H9 (cell line): ENCODE measurements around the gene TRABD2B. TPM values are rescaled to one million over a fixed set of nuclear protein-coding genes. Genes with fewer than 3 reads are reported as not detected.
A peak's percentile ranks its signal among the peaks of the same experiment; 100 is the strongest.

ENCODE experiments used
- DNase-seq: peaks from one replicate; pipeline ENCODE4 v3.0.0-alpha.2; 2017
- H2AFZ ChIP-seq: one replicate; pipeline ENCODE4 v1.6.1; 2013; ENCODE audit warnings: mild to moderate bottlenecking, low read length, control low read depth, moderate library complexity
- H2AK5ac ChIP-seq: 2 replicates; pipeline ENCODE4 v1.6.1; 2013; ENCODE audit warnings: low read length, control low read depth, mixed read lengths; ENCODE audit not compliant: insufficient read length
- H2BK120ac ChIP-seq: one replicate; pipeline ENCODE4 v1.6.1; 2013; ENCODE audit warnings: low read depth, mild to moderate bottlenecking, low read length, control low read depth, inconsistent platforms; ENCODE audit not compliant: poor library complexity, severe bottlenecking
- H2BK12ac ChIP-seq: 2 replicates; pipeline ENCODE4 v1.6.1; 2013; ENCODE audit warnings: low read length, control low read depth, mixed read lengths, low read depth; ENCODE audit not compliant: insufficient read length
- H2BK15ac ChIP-seq: 2 replicates; pipeline ENCODE4 v1.6.1; 2013; ENCODE audit warnings: low read depth, low read length, control low read depth
- H2BK20ac ChIP-seq: one replicate; pipeline ENCODE4 v1.6.1; 2013; ENCODE audit warnings: low read depth, mild to moderate bottlenecking, low read length, control low read depth, inconsistent platforms; ENCODE audit not compliant: poor library complexity, severe bottlenecking
- H2BK5ac ChIP-seq: 2 replicates; pipeline ENCODE4 v1.6.1; 2013; ENCODE audit warnings: low read length, control low read depth, mixed read lengths; ENCODE audit not compliant: insufficient read length
- H3K14ac ChIP-seq: 2 replicates; pipeline ENCODE4 v1.6.1; 2013; ENCODE audit warnings: low read length, control low read depth; ENCODE audit not compliant: insufficient read depth
- H3K18ac ChIP-seq: 2 replicates; pipeline ENCODE4 v1.6.1; 2013; ENCODE audit warnings: low read depth, mild to moderate bottlenecking, mixed read lengths, low read length, control low read depth; ENCODE audit not compliant: insufficient read length
- H3K23ac ChIP-seq: 2 replicates; pipeline ENCODE4 v1.6.1; 2013; ENCODE audit warnings: low read length, control low read depth, mixed read lengths, low read depth; ENCODE audit not compliant: insufficient read length
- H3K23me2 ChIP-seq: 2 replicates; pipeline ENCODE4 v1.6.1; 2013; ENCODE audit warnings: low read depth, mild to moderate bottlenecking, mixed read lengths, low read length, control low read depth; ENCODE audit not compliant: insufficient read length, poor library complexity, severe bottlenecking
- H3K27ac ChIP-seq: 2 replicates; pipeline ENCODE4 v1.5.1; 2013; ENCODE audit warnings: low read length, control low read depth, mixed read lengths, low read depth; ENCODE audit not compliant: insufficient read length
- H3K27me3 ChIP-seq: 2 replicates; pipeline ENCODE4 v1.6.1; 2013; ENCODE audit warnings: low read length, control low read depth, inconsistent platforms; ENCODE audit not compliant: insufficient read depth
- H3K4ac ChIP-seq: 2 replicates; pipeline ENCODE4 v1.6.1; 2013; ENCODE audit warnings: low read depth, mild to moderate bottlenecking, control low read depth, inconsistent platforms, low read length, moderate library complexity
- H3K4me1 ChIP-seq: 2 replicates; pipeline ENCODE4 v1.6.1; 2013; ENCODE audit warnings: low read length, control low read depth, inconsistent platforms; ENCODE audit not compliant: insufficient read depth
- H3K4me2 ChIP-seq: 2 replicates; pipeline ENCODE4 v1.6.1; 2013; ENCODE audit warnings: low read length, control low read depth, mixed read lengths; ENCODE audit not compliant: insufficient read length, insufficient read depth
- H3K56ac ChIP-seq: 2 replicates; pipeline ENCODE4 v1.6.1; 2013; ENCODE audit warnings: low read depth, mild to moderate bottlenecking, mixed read lengths, low read length, control low read depth; ENCODE audit not compliant: insufficient read length
- H3K79me1 ChIP-seq: 2 replicates; pipeline ENCODE4 v1.6.1; 2013; ENCODE audit warnings: low read depth, mild to moderate bottlenecking, moderate library complexity, low read length, control low read depth, inconsistent platforms; ENCODE audit not compliant: insufficient read depth, poor library complexity, severe bottlenecking
- H3K79me2 ChIP-seq: 2 replicates; pipeline ENCODE4 v1.6.1; 2013; ENCODE audit warnings: low read length, control low read depth, inconsistent platforms; ENCODE audit not compliant: insufficient read depth
- H3K9ac ChIP-seq: 2 replicates; pipeline ENCODE4 v1.6.1; 2013; ENCODE audit warnings: low read length, control low read depth, mixed read lengths; ENCODE audit not compliant: insufficient read length; ENCODE audit errors: extremely low read depth
- H3K9me3 ChIP-seq: one replicate; pipeline ENCODE4 v1.6.1; 2013; ENCODE audit warnings: low read depth, low read length, inconsistent platforms; ENCODE audit not compliant: control insufficient read depth
- H3T11ph ChIP-seq: one replicate; pipeline ENCODE4 v1.6.1; 2013; ENCODE audit warnings: mild to moderate bottlenecking, low read length, control low read depth, inconsistent platforms
- H4K20me1 ChIP-seq: one replicate; pipeline ENCODE4 v1.6.1; 2013; ENCODE audit not compliant: control insufficient read depth, insufficient read length, insufficient read depth
- H4K5ac ChIP-seq: 2 replicates; pipeline ENCODE4 v1.6.1; 2013; ENCODE audit warnings: low read depth, mild to moderate bottlenecking, mixed read lengths, low read length, control low read depth; ENCODE audit not compliant: insufficient read length
- H4K8ac ChIP-seq: replicated peaks from 2 replicates; pipeline ENCODE4 v1.6.1; 2013; ENCODE audit warnings: low read length, control low read depth, mixed read lengths, low read depth; ENCODE audit not compliant: insufficient read length
- H4K91ac ChIP-seq: 2 replicates; pipeline ENCODE4 v1.6.1; 2013; ENCODE audit warnings: low read depth, mild to moderate bottlenecking, moderate library complexity, mixed read lengths, low read length, control low read depth; ENCODE audit not compliant: insufficient read length
- H3K27ac Mint-ChIP-seq, 3 experiments: 2 replicates in 2 of 3; 3 replicates in 1 of 3; pipeline ENCODE4 v1.8.0; 2020 to 2021; ENCODE audit warnings: mixed read lengths in 3 of 3, mild to moderate bottlenecking in 1 of 3, moderate library complexity in 1 of 3
- H3K27me3 Mint-ChIP-seq: 2 replicates; pipeline ENCODE4 v1.8.0; 2021; ENCODE audit warnings: low read depth, mild to moderate bottlenecking, moderate library complexity, mixed read lengths
- H3K36me3 Mint-ChIP-seq, 3 experiments: 2 replicates in 2 of 3; 3 replicates in 1 of 3; pipeline ENCODE4 v1.8.0; 2020 to 2021; ENCODE audit warnings: low read depth in 3 of 3, mixed read lengths in 3 of 3; ENCODE audit not compliant: insufficient read depth in 1 of 3
- H3K4me1 Mint-ChIP-seq, 2 experiments: 2 replicates each; pipeline ENCODE4 v1.8.0; 2020; ENCODE audit warnings: mixed read lengths in 2 of 2
- H3K4me3 Mint-ChIP-seq, 2 experiments: 2 replicates in 1 of 2; 3 replicates in 1 of 2; pipeline ENCODE4 v1.8.0; 2020 to 2021; ENCODE audit warnings: mild to moderate bottlenecking in 2 of 2, mixed read lengths in 2 of 2, moderate library complexity in 1 of 2
- H3K9me3 Mint-ChIP-seq, 2 experiments: 2 replicates in 1 of 2; 3 replicates in 1 of 2; pipeline ENCODE4 v1.8.0; 2020; ENCODE audit warnings: mild to moderate bottlenecking in 2 of 2, mixed read lengths in 2 of 2, moderate library complexity in 1 of 2
- WGBS: extraction: QIAGEN DNeasy Blood & Tissue Kit; methylation state at CpG from one replicate; pipeline ENCODE4 v1.1.7; 2013; ENCODE audit warnings: missing lambda C conversion rate, low lambda C conversion rate, mixed read lengths; ENCODE audit not compliant: insufficient read length; ENCODE audit errors: extremely low coverage; 5-methylcytosine and 5-hydroxymethylcytosine counted together
- total RNA-seq: library from RNA; stranded (reverse); gene quantifications from 2 replicates; pipeline ENCODE4 v1.2.1, GENCODE V29; 2021
- TF ChIP-seq, protein P1 (sequence below): fragments of 200-600 bp; sonication (generic); conservative IDR thresholded peaks from 3 replicates; pipeline ENCODE4 v1.8.0; 2021; ENCODE audit warnings: antibody characterized with exemption, mild to moderate bottlenecking

TRABD2B gene
- total RNA-seq, 1 experiment from 2014 or later, result 2.3 TPM

DNA sequence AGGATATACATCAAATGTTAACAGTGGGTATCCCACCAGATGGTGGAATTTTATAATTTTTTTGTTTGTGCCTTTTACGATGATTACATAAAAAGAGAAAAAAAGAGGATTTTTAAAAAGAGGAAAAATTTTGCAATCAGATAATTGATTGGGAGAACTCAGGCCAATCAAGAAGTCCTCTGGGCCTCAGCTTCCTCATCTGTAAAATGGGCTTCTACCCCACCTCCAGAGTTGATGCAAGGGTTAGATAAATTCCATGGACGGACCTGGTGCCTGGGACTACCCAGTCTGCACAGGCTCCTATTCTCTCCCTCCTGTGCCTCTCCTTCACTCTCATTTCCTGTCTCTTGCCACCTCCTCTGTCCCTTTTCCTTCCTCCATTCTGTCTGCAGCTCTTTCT is 88.9 kb downstream of the TRABD2B start:
- Histone ChIP-seq H2BK120ac (no peak overlapping the region), H3K23me2 (no peaks in the 10 kb centered on the region), H3T11ph (no peak overlapping the region), H3K27me3 (no peaks in the 10 kb centered on the region), H2AFZ (no peak overlapping the region), H3K27ac (no peak overlapping the region), H3K9ac (no peak overlapping the region), H3K4me2 (no peak overlapping the region), H3K23ac (no peak overlapping the region), H2BK5ac (no peak overlapping the region), H3K79me1 (no peaks in the 10 kb centered on the region), H3K79me2 (no peaks in the 10 kb centered on the region), H2BK20ac (no peak overlapping the region), H4K91ac (no peak overlapping the region), H4K8ac (no peak overlapping the region), H4K5ac (no peak overlapping the region), H3K18ac (no peak overlapping the region), H4K20me1 (no peaks in the 10 kb centered on the region), H2BK12ac (no peak overlapping the region), H3K4ac (no peak overlapping the region), H3K56ac (no peak overlapping the region), H3K9me3 (no peaks in the 10 kb centered on the region), H3K4me1 (no peaks in the 10 kb centered on the region), H2AK5ac (no peak overlapping the region), H3K14ac (no peak overlapping the region), H2BK15ac (no peak overlapping the region)
- Mint-ChIP-seq H3K4me3 (no peak overlapping the region), H3K4me1 (peaks cover 13 to 18% of the 10 kb centered on the region in 2 experiments), H3K27ac (peak overlapping the region in 1 of 3 experiments; percentile 74; a peak in 1 of 7 replicates), H3K27me3 (no peaks in the 10 kb centered on the region; the same call in 1 of the 2 replicates), H3K9me3 (no peaks in the 10 kb centered on the region; a peak in 1 of 5 replicates), H3K36me3 (no peaks in the 10 kb centered on the region)
- no peak for DNase-seq
- TF ChIP-seq, protein P1, sequence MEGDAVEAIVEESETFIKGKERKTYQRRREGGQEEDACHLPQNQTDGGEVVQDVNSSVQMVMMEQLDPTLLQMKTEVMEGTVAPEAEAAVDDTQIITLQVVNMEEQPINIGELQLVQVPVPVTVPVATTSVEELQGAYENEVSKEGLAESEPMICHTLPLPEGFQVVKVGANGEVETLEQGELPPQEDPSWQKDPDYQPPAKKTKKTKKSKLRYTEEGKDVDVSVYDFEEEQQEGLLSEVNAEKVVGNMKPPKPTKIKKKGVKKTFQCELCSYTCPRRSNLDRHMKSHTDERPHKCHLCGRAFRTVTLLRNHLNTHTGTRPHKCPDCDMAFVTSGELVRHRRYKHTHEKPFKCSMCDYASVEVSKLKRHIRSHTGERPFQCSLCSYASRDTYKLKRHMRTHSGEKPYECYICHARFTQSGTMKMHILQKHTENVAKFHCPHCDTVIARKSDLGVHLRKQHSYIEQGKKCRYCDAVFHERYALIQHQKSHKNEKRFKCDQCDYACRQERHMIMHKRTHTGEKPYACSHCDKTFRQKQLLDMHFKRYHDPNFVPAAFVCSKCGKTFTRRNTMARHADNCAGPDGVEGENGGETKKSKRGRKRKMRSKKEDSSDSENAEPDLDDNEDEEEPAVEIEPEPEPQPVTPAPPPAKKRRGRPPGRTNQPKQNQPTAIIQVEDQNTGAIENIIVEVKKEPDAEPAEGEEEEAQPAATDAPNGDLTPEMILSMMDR, result no peak
- 100% methylated on average over 1 of the region's 2 CpGs for WGBS
